ENCODE data around the gene CCK.

Gene CCK

DNA sequence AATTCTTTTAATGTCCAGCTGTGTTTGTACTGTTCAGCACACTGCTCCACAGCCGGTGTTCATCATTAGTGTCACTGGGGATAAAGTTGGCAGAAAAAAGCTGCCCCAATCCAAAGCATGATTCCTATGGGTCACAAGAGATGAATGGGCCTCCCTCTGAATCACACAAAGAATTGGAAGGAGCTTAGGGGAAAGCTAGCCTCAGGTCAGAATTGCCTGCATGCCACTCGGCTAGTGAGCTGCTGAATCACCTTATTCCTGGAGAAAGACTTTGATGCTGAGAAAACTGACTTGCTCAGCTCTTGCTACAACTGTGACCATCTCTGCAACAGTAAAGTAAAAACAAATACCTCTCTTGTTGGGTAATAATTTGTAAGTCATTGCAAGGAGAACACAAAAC is 3.5 kb downstream of the CCK start:
- DNase-seq (ENCODE audit: insufficient read length, low spot score), result peak; percentile 54
- FAIRE-seq, result peak; percentile 98
- no peak for TF ChIP-seq POLR2A (IDR thresholded peaks at IDR 0.05; ENCODE audit: low read depth, low read length)

DNA sequence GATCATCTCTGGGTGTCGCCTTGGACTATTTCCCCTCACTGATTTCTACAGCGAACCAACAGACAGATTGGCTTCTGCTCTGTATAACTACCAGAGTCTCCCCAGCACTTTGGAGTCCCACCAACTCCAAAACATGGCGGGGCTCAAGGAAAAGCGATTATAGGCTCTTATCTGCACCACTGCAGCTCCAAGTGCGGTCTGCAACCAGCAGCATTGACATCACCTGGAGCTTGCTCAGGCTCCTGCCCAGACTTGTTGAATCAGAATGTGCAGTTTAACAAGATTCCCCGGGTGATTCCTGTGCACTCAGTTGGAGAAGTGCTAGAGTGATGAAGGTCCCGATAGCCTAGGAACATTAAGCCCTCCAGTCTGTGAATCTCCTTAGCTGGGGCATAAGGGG is 9.0 kb downstream of the CCK start:
- no peak for DNase-seq (ENCODE audit: insufficient read length, low spot score)
- no peak for TF ChIP-seq POLR2A (IDR thresholded peaks at IDR 0.05; ENCODE audit: low read depth, low read length)
- FAIRE-seq, result no peak

- peak; percentile 38 for FAIRE-seq
- no peak for TF ChIP-seq POLR2A (IDR thresholded peaks at IDR 0.05; ENCODE audit: low read depth, low read length)
These were observed 9.7 kb downstream of the CCK start for GRCh38 chr3:42256135-42256819.

GRCh38 chr3:42254566-42254965 is 11.4 kb downstream of the CCK start:
- no peak for FAIRE-seq
- DNase-seq (ENCODE audit: insufficient read length, low spot score), result no peak
- TF ChIP-seq POLR2A (IDR thresholded peaks at IDR 0.05; ENCODE audit: low read depth, low read length), result no peak

More at GRCh38 chr3:42256135-42256819, 9.7 kb downstream of the CCK start:
- peak; percentile 42 for DNase-seq (ENCODE audit: insufficient read length, low spot score)

DNA sequence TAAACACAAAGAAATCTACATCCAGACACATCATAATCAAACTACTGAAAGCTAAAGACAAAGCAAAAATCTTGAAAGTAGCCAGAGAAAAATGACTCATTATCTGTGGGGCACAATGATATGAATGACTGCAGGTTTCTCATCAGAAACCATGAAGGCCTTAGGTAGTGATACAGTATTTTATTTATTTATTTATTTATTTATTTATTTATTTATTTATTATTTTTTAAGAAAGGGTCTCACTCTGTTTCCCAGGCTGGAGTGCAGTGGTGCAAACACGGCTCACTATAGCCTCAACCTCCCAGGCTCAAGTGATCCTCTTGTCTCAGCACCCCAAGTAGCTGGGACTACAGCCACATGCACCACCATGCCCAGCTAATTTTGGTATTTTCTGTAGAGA is 15.2 kb downstream of the CCK start:
- FAIRE-seq (no peak), DNase-seq (ENCODE audit: insufficient read length, low spot score) (no peak)
- TF ChIP-seq POLR2A (IDR thresholded peaks at IDR 0.05; ENCODE audit: low read depth, low read length), result no peak

DNA sequence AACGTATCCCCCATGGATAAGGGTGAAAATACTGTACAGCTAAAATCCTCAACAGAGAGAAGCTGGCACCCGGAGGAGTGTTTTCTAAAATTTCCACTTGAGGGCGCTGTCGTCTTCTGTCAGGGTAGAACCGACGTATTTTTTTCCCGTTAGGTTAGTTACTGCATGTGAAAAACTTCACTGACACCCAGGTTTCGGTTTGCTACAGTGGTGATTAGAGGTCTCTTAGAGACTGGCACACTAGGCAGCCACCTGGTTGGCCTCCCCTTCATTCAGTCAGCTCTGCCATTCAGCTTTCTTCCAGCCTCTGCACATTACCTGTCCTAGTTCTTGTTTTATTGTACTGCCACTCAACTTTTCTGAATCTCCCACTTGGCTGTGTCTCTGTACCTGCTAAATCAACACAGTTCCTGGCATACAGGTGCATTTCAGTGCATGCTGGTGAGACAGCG is 18.4 kb downstream of the CCK start:
- peak; percentile 26 for DNase-seq (ENCODE audit: insufficient read length, low spot score)

GRCh38 chr3:42246091-42246490 is 19.9 kb downstream of the CCK start:
- DNase-seq (ENCODE audit: insufficient read length, low spot score) (no peak), FAIRE-seq (no peak)
- no peak for TF ChIP-seq POLR2A (IDR thresholded peaks at IDR 0.05; ENCODE audit: low read depth, low read length)

More for the DNA sequence above, 18.4 kb downstream of the CCK start:
- FAIRE-seq, result peak; percentile 67
- no peak for TF ChIP-seq POLR2A (IDR thresholded peaks at IDR 0.05; ENCODE audit: low read depth, low read length)

DNA sequence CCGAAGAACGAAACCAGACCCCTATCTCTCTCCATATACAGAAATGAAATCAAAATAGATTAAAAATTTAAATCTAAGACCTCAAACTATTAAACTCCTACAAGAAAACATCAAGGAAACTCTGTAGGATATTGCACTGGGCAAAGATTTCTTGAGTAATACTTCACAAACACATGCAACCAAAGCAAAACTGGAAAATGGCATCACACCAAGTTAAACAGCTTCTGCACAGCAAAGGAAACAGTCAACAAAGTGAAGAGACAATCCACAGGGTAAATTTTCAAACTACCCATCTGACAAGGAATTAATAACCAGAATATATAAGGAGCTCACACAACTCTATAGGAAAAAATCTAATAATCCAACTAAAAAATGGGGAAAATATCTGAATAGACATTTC is 29.4 kb downstream of the CCK start:
- TF ChIP-seq POLR2A (IDR thresholded peaks at IDR 0.05; ENCODE audit: low read depth, low read length), result no peak
- DNase-seq (ENCODE audit: insufficient read length, low spot score), result no peak
- FAIRE-seq, result no peak

- no peak for FAIRE-seq
These were observed 30.5 kb downstream of the CCK start for GRCh38 chr3:42235532-42235931.

GRCh38 chr3:42230860-42231259 is 35.1 kb downstream of the CCK start:
- FAIRE-seq (no peak), DNase-seq (ENCODE audit: insufficient read length, low spot score) (no peak)
- no peak for TF ChIP-seq POLR2A (IDR thresholded peaks at IDR 0.05; ENCODE audit: low read depth, low read length)

More at GRCh38 chr3:42235532-42235931, 30.5 kb downstream of the CCK start:
- DNase-seq (ENCODE audit: insufficient read length, low spot score), result no peak
- no peak for TF ChIP-seq POLR2A (IDR thresholded peaks at IDR 0.05; ENCODE audit: low read depth, low read length)

DNA sequence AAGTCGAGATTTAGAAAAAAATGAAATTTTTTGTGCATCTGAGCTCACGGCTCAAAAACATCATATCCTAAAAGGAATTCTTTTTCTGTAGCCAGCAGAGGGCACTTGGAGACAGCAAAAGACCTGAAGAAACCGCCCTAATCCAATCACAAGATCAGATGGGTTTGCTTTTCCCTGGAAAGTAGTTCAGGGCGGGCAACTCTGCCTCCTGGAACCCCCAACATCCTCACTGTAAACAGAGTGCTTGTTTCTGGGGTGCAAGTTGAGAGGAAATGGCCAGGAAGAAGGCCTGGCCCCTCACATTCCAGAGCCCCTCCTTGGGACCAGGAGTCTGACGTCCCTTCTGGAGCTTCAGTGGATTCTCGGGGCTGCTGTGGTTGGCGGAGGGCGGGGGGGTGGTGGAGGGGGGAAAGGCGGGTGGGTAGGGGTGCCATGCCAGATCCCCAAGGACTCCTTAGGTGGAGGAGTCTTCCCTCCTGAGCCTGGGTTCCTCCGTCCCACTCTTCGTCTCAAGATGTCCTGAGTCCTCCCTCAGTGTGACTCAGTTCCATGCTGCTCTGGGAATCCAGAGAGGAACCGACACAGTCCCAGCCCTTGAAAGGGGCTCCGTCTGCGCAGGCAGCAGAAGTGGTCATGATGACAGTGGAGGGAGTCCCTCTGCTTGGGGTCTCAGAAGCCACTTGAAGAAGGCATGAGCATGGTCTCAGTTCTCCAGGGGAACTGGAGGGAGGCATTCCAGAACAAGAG is 35.9 kb downstream of the CCK start:
- peak; percentile 46 for DNase-seq (ENCODE audit: insufficient read length, low spot score)
- FAIRE-seq, result no peak
- TF ChIP-seq POLR2A (IDR thresholded peaks at IDR 0.05; ENCODE audit: low read depth, low read length), result no peak

GRCh38 chr3:42229266-42229941 is 36.6 kb downstream of the CCK start:
- no peak for DNase-seq (ENCODE audit: insufficient read length, low spot score)
- no peak for TF ChIP-seq POLR2A (IDR thresholded peaks at IDR 0.05; ENCODE audit: low read depth, low read length)
- no peak for FAIRE-seq

DNA sequence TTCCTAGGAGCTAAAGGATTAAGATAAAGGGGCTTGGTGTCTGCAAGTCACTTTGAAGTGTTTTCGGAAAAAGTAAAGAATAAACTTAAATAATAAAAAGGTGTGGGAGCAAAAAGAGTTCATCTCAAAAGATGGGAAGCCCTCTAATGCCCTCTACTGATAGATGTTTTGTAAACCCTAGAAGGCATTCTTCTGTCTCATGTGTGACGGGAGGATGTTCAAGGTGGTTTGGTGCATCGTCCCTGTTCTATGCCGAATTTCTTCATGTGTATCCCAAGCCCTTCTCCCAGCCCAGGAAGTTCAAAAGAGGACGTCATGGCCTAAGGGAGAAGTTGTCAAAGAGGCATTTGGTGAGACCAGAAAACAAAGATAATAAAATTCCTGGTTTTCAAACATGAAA is 37.2 kb downstream of the CCK start:
- no peak for TF ChIP-seq POLR2A (IDR thresholded peaks at IDR 0.05; ENCODE audit: low read depth, low read length)
- FAIRE-seq (no peak), DNase-seq (ENCODE audit: insufficient read length, low spot score) (no peak)
